Measurements from ENCODE around the gene NFIC. TPM values are rescaled to one million over a fixed set of nuclear protein-coding genes. Genes with fewer than 3 reads are reported as not detected.

NFIC gene
- total RNA-seq, 1 experiment from 2014 or later, result 75.6 TPM

GRCh38 chr19:3324405-3324856 lies 42.0 kb upstream of the NFIC start:
- no TSS peak for BruUV-seq (replicated peaks)
- no peaks in the 10 kb centered on the region for H3F3A ChIP-seq (ENCODE audit: insufficient read depth, low read depth)
- H3K36me3 ChIP-seq (ENCODE audit: low read depth), result no peaks in the 10 kb centered on the region
- H3K4me3 ChIP-seq, result no peak overlapping the region
- no peaks in the 10 kb centered on the region for H3K4me1 ChIP-seq (replicated peaks; ENCODE audit: insufficient read depth)
- no peaks in the 10 kb centered on the region for H3K9me2 ChIP-seq (ENCODE audit: insufficient read depth)
- no peaks in the 10 kb centered on the region for H3K9me3 ChIP-seq (ENCODE audit: insufficient read depth, low read depth)
- ChIA-PET CTCF (no interaction called here), POLR2A (ENCODE audit: unreplicated experiment) (no interaction called here)
- no peak overlapping the region for H3K4me2 ChIP-seq
- intact Hi-C loops (cut with micrococcal nuclease; ENCODE audit: unreplicated experiment), result loop anchor here (10.0 kb wide), 1 partner anchor 880 kb away; no protein-coding TSS in a partner anchor
- no peak overlapping the region for H3K27ac ChIP-seq
- no peak for TF ChIP-seq EZH2 (IDR thresholded peaks at IDR 0.05; ENCODE audit: low read depth)
- peak; percentile 81 for TF ChIP-seq CTCF (conservative IDR thresholded peaks at IDR 0.05)
- H3K27me3 ChIP-seq (ENCODE audit: insufficient read depth, low read depth), result no peaks in the 10 kb centered on the region
- no peaks in the 10 kb centered on the region for H3K79me2 ChIP-seq (ENCODE audit: low read depth)
- no peaks in the 10 kb centered on the region for H4K20me1 ChIP-seq (ENCODE audit: insufficient read depth)
- H2AFZ ChIP-seq, result no peak overlapping the region
- DNase-seq, result peak in 1 of 2 experiments; percentile 46

- no peak overlapping the region for H3K27ac ChIP-seq
- DNase-seq, result no peak
- H2AFZ ChIP-seq, result no peak overlapping the region
- H3K36me3 ChIP-seq (ENCODE audit: low read depth), result no peaks in the 10 kb centered on the region
- TF ChIP-seq CTCF (conservative IDR thresholded peaks at IDR 0.05), result no peak
- no peak for TF ChIP-seq EZH2 (IDR thresholded peaks at IDR 0.05; ENCODE audit: low read depth)
- no peaks in the 10 kb centered on the region for H4K20me1 ChIP-seq (ENCODE audit: insufficient read depth)
- no peak overlapping the region for H3K4me2 ChIP-seq
- no peaks in the 10 kb centered on the region for H3K9me3 ChIP-seq (ENCODE audit: insufficient read depth, low read depth)
- no peaks in the 10 kb centered on the region for H3K27me3 ChIP-seq (ENCODE audit: insufficient read depth, low read depth)
- no peaks in the 10 kb centered on the region for H3K9me2 ChIP-seq (ENCODE audit: insufficient read depth)
- H3K79me2 ChIP-seq (ENCODE audit: low read depth), result no peaks in the 10 kb centered on the region
- H3K4me3 ChIP-seq, result no peak overlapping the region
- CTCF ChIA-PET, result no interaction called here
- H3F3A ChIP-seq (ENCODE audit: insufficient read depth, low read depth), result no peaks in the 10 kb centered on the region
- POLR2A ChIA-PET (ENCODE audit: unreplicated experiment), result no interaction called here
- BruUV-seq (replicated peaks), result no TSS peak
- H3K4me1 ChIP-seq (replicated peaks; ENCODE audit: insufficient read depth), result no peaks in the 10 kb centered on the region
- intact Hi-C loops (cut with micrococcal nuclease; ENCODE audit: unreplicated experiment), result loop anchor here (10.0 kb wide), 1 partner anchor 879 kb away; no protein-coding TSS in a partner anchor
Observed at GRCh38 chr19:3325451-3325850, 40.9 kb upstream of the NFIC start.

DNA sequence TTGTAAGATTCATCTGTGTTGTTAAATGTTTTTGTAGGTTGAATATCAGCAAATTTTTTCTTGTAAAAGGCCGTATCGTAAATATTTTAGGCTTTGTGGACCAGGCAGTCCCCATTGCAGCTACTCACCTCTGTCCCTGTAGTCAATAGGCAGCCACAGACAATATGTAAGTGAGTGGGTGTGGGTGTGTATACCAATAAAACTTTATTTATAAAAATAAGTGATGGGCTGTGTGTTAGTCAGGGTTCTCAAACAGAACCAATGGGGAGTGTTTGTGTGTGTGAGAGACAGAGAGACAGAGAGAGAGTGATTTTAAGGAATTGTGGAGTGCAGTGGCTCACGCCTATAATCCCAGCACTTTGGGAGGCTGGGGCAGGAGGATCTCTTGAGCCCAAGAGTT lies 37.6 kb upstream of the NFIC start:
- H3K4me1 ChIP-seq (replicated peaks; ENCODE audit: insufficient read depth), result no peaks in the 10 kb centered on the region
- no peaks in the 10 kb centered on the region for H3K27me3 ChIP-seq (ENCODE audit: insufficient read depth, low read depth)
- TF ChIP-seq CTCF (conservative IDR thresholded peaks at IDR 0.05) (no peak), EZH2 (IDR thresholded peaks at IDR 0.05; ENCODE audit: low read depth) (no peak)
- no peak overlapping the region for H2AFZ ChIP-seq
- H3K9me2 ChIP-seq (ENCODE audit: insufficient read depth), result no peaks in the 10 kb centered on the region
- BruUV-seq (replicated peaks), result no TSS peak
- H3K27ac ChIP-seq, result no peak overlapping the region
- intact Hi-C loops (cut with micrococcal nuclease; ENCODE audit: unreplicated experiment), result loop anchor here (10.0 kb wide), 1 partner anchor 876 kb away; no protein-coding TSS in a partner anchor
- no peaks in the 10 kb centered on the region for H3K79me2 ChIP-seq (ENCODE audit: low read depth)
- no peak overlapping the region for H3K4me3 ChIP-seq
- H4K20me1 ChIP-seq (ENCODE audit: insufficient read depth), result no peaks in the 10 kb centered on the region
- ChIA-PET POLR2A (ENCODE audit: unreplicated experiment) (no interaction called here), CTCF (interaction anchor here (0.5 kb wide), 1 partner anchor 760 kb away, joined by 5 read pairs; no protein-coding TSS in a partner anchor)
- H3F3A ChIP-seq (ENCODE audit: insufficient read depth, low read depth), result no peaks in the 10 kb centered on the region
- no peak overlapping the region for H3K4me2 ChIP-seq
- H3K9me3 ChIP-seq (ENCODE audit: insufficient read depth, low read depth), result no peaks in the 10 kb centered on the region
- DNase-seq, result no peak
- no peaks in the 10 kb centered on the region for H3K36me3 ChIP-seq (ENCODE audit: low read depth)
